SK-N-DZ (cell line): ENCODE data around the gene TNNT1.
"Not testable (repeated sequence)": the region's sequence is repeated elsewhere in the genome, so short reads cannot be mapped to it uniquely, and the experiment has no call there.

Experiments used
- DNase-seq: peaks from one replicate; pipeline ENCODE4 v3.0.0-alpha.2; 2015; ENCODE audit warnings: low spot score

TNNT1 gene

DNA sequence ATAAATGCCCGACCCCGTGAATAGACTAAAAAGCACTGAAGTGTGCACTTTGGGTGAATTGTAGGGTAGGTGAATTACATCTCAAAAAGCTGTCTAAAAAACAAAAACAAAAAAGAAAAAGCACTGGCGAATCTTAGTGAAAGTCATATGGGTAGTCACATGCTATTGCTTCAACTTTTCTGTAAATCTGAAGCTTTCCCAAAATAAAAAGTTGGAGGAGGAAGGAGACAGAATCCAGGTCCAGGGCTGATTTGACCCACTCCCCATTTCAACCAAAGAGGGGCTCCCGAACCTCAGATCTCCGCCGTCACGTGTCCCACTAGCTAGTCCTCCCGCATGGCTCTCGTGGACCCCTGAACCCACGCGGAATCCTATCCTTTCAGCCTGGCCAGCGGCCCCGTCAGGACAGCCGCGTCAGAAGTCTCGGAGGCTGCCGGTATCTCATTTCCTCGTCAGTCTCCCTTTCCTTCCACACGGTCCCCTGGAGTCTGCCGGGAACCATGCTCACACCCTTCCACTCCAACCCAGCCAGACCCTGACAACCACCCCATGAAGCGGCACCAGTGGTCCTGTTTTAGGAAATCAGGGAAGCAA, 37.7 kb downstream of the TNNT1 start:
- DNase-seq, result no peak

DNA sequence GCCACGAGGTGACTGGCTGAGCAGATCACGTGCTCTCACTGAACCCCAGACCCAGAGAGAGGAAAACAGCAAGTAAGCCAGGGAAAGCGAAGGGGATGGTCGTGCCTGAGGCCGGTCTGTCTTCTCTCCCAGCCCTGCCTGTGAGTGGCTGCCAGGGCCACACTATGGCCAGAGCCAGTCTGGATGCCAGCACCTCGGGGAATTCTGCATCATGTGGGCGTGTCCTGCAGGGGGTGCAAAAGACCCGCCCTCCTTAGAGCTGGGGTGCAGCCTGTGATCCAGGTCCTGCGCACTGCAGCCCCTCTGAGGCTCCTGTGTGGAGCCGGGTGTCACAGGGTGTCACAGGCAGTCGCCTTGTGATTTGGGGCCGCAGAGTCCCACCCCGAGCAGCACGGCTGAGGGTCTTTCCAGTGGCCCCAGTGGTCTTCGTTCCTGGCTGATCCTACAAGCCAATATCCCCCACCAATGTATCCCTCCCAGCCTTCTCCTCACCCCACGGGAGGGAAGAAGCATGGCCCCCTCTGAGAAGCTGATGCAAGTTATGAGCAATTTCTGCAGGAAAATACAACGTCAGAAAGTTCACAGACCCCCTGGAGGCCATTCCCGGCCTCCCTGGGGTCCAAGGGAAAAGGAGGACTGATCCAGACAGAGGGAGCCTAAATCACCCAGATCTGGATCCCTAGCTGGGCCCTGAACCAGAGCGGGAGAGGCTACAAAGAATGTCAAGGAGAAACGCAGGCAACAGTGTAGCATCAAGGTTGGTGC, 39.3 kb downstream of the TNNT1 start:
- no peak for DNase-seq

GRCh38 chr19:55107252-55107651, 41.8 kb downstream of the TNNT1 start:
- DNase-seq, result not testable (repeated sequence)

DNA sequence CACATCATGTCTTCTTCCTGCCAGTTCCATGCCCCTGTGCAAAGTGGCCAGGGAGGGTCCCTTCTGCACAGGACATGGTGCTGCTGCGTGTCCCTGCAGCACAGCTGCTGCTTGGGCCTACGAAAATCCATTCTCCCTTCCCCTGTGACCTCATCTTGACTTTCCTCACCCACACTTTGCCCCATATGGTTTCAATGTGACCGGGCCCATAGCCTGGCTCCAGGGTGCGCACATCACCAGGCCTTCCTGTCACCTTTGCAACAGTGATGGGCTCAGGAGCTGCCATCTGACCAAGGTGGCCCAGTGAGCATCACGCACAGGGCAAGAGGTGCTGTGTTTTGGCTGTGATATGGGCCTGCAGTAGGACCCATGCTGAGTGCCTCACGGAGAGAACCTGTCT, 42.4 kb downstream of the TNNT1 start:
- DNase-seq, result no peak

DNA sequence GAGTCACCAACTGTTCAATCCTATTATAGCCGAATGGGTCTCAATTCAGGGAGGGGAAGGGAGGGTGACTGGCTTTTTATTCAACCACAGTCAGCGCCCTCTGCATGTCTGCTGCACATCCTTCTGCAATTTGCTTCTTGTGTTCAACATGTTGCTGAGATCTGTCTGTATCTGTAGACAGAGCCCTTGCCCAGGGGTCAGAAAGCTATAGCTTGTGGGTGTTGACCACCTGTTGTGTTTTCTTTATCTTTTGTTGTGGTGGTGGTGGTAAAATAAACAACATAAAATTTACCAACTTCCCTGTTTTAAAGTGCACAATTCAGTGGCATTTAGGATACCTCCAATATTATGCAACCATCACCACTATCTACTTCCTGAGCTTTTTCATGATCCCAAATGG, 43.8 kb downstream of the TNNT1 start:
- DNase-seq, result no peak

- DNase-seq, result no peak
Observed at GRCh38 chr19:55103190-55103589, 45.8 kb downstream of the TNNT1 start.

- DNase-seq, result no peak
Observed at GRCh38 chr19:55101261-55101660, 47.7 kb downstream of the TNNT1 start.

GRCh38 chr19:55099557-55100506, 49.2 kb downstream of the TNNT1 start:
- DNase-seq, result no peak

- no peak for DNase-seq
Observed at GRCh38 chr19:55098716-55099556, 50.1 kb downstream of the TNNT1 start.

- DNase-seq, result no peak
Observed at GRCh38 chr19:55097864-55098715, 50.9 kb downstream of the TNNT1 start.

DNA sequence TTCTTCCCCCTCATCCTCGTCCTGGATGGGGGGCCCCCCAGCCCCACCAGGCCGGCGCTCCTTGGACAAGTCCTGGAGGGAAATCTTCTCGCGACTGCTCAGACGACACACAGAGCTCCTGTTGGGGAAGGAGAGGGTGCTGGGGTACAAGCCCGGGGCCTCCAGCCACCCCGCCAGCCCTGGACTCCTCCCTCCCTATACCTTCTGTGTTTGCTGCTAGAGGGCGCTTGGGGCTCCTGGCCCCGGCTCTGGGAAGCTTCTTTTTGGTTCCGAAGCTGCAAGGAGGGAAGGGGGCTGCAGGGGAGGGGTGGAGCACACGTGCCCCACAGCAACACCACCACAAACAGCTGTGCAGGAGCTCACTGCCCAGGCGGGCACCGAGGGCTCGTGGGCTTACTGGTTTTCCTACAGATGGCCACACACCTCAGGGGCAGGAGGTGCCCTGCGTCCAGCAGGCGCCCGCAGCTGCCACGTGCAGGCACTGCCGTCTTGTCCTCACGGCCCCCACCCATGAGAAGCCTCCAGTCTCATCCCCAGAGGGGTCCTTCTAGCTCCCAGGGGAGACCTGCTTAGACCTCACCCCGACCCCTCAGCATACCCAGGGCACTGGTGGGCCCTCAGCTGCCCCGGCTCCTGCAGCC, 52.8 kb downstream of the TNNT1 start:
- no peak for DNase-seq

- no peak for DNase-seq
Observed at GRCh38 chr19:55095260-55096060, 53.5 kb downstream of the TNNT1 start.

DNA sequence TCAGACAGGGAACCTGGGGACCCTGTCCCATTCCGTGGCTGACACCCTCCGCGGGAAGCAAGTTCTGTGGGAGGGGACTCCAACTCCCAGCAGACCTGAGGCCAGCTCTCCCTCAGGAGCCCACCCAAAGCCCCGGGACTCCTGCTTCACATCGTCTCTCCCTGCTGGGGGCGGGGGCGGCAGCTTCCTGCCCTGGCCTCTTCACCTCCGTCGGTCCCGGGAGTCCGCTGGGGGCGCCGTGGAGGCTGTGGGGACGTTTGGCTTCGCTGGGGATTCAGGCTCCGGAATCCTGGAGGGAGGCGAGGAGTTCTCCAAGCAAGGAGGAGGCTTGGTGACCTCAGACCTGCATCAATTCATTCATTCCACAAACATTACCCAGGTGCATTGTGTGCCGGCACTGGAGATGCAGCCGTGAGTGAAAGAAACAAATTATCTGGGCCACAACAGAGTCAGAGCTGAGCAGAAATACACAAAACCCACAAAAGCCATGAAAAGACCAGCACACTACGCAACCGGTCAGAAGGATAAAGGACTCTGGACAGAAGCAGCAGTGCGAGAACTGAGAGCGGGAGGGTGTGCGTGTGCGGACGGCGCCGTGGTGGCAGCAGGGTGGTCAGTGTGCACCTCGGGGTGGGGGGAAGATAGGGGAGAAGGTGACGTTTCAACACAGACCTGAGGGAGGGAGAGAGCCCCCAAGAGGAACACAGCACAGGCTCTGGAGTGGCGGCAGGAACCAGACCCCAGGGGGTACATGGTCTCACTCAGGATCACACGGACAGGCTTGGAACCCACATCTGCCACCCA, 54.3 kb downstream of the TNNT1 start:
- DNase-seq, result no peak

- DNase-seq, result no peak
Observed at GRCh38 chr19:55092423-55093318, 56.3 kb downstream of the TNNT1 start.

GRCh38 chr19:55091955-55092354, 57.1 kb downstream of the TNNT1 start:
- DNase-seq, result no peak

DNA sequence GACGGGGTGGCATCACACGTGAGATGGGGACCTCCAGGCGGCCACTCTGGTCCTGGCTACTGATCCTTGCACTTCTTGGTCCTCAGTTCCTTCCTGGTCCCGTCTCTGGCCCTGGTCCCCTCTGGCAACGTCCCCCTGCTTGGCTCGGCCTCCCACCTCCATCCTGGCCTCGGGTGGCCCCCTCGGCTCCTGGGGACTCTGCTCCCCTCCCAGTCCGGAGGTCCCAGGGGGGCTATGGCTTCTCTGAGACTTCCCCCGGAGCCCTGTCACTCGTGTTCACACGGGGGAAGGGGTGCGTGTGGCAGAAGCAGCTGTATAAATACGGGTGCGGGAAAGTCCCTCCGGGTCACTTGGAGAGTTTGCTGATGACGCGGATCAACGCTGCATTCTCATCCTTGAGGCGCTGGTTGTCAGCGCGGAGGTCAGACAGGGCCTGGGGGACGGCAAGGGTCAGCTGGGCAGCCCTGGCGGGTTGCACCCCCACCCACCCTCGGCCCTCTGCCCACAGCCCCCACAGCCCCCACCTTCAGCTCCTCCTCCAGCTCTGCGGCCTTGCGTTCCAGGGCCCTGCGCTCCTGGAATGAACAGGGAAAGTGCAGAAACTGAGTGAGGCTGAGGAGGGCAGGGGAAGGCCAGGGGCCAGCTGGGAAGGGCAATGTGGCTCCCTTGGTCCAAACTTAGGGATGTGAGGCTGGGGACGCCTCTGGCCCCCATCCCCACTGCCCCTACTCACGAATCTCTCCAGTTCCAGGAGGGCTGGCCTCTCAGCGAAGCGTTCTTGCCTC, 57.7 kb downstream of the TNNT1 start:
- no peak for DNase-seq
